GM23338 (cell line): ENCODE data around the gene TFB1M. TPM values are rescaled to one million over a fixed set of nuclear protein-coding genes. Genes with fewer than 3 reads are reported as not detected.

Experiments
- ATAC-seq: fragments of 200-7000 bp; cut with Tn5 transposase; 3 replicates; pipeline ENCODE4 v1.9.1; 2020
- DNase-seq: peaks from one replicate; pipeline ENCODE4 v3.0.0-alpha.2; 2015; ENCODE audit warnings: low spot score
- H2AFZ ChIP-seq: fragments of 200-600 bp; sonication (generic); 2 replicates; pipeline ENCODE4 v1.8.0; 2016; ENCODE audit warnings: antibody characterized with exemption, mild to moderate bottlenecking, moderate library complexity
- H3F3A ChIP-seq: fragments of 200-600 bp; sonication (generic); replicated peaks from 2 replicates; pipeline ENCODE4 v1.8.0; 2017; ENCODE audit warnings: antibody characterized with exemption, mixed run types, low read depth
- H3K27ac ChIP-seq: fragments of 200-600 bp; sonication (generic); 2 replicates; pipeline ENCODE4 v1.6.1; 2016; ENCODE audit warnings: low read depth
- H3K27me3 ChIP-seq: fragments of 200-600 bp; sonication (generic); 2 replicates; pipeline ENCODE4 v1.8.0; 2016; ENCODE audit warnings: mild to moderate bottlenecking, mixed run types, moderate library complexity; ENCODE audit not compliant: insufficient read depth
- H3K36me3 ChIP-seq: fragments of 200-600 bp; sonication (generic); 2 replicates; pipeline ENCODE4 v1.8.0; 2016; ENCODE audit warnings: mild to moderate bottlenecking; ENCODE audit not compliant: insufficient read depth
- H3K4me1 ChIP-seq: fragments of 200-600 bp; sonication (generic); 2 replicates; pipeline ENCODE4 v1.8.0; 2016; ENCODE audit warnings: mild to moderate bottlenecking, moderate library complexity; ENCODE audit not compliant: insufficient read depth
- H3K4me2 ChIP-seq: fragments of 200-600 bp; sonication (generic); 2 replicates; pipeline ENCODE4 v1.7.1; 2017; ENCODE audit warnings: mixed run types
- H3K4me3 ChIP-seq: fragments of 200-600 bp; sonication (generic); 2 replicates; pipeline ENCODE4 v1.6.1; 2016; ENCODE audit warnings: mixed run types
- H3K79me2 ChIP-seq: fragments of 200-600 bp; sonication (generic); replicated peaks from 2 replicates; pipeline ENCODE4 v1.8.0; 2017; ENCODE audit warnings: mild to moderate bottlenecking; ENCODE audit not compliant: insufficient read depth
- H3K9me2 ChIP-seq: fragments of 200-600 bp; sonication (generic); 2 replicates; pipeline ENCODE4 v1.8.0; 2017; ENCODE audit not compliant: insufficient read depth
- H4K20me1 ChIP-seq: fragments of 200-600 bp; sonication (generic); replicated peaks from 2 replicates; pipeline ENCODE4 v1.8.0; 2017; ENCODE audit warnings: mild to moderate bottlenecking; ENCODE audit not compliant: insufficient read depth
- H3K27ac Mint-ChIP-seq: 2 replicates; pipeline ENCODE4 v1.8.0; 2020; ENCODE audit warnings: inconsistent platforms, mild to moderate bottlenecking, moderate library complexity, mixed read lengths
- H3K27me3 Mint-ChIP-seq: 3 replicates; pipeline ENCODE4 v1.8.0; 2022; ENCODE audit warnings: low read depth, mild to moderate bottlenecking, moderate library complexity, mixed read lengths, inconsistent platforms; ENCODE audit not compliant: insufficient read depth, poor library complexity
- H3K36me3 Mint-ChIP-seq: 3 replicates; pipeline ENCODE4 v1.8.0; 2021; ENCODE audit warnings: low read depth, mild to moderate bottlenecking, inconsistent platforms, moderate library complexity, mixed read lengths
- H3K4me1 Mint-ChIP-seq: 3 replicates; pipeline ENCODE4 v1.8.0; 2020; ENCODE audit warnings: mild to moderate bottlenecking, inconsistent platforms, mixed read lengths
- H3K4me3 Mint-ChIP-seq: 3 replicates; pipeline ENCODE4 v1.8.0; 2021; ENCODE audit warnings: moderate library complexity, mild to moderate bottlenecking, inconsistent platforms, mixed read lengths
- H3K9me3 Mint-ChIP-seq: 3 replicates; pipeline ENCODE4 v1.8.0; 2020; ENCODE audit warnings: moderate library complexity, mild to moderate bottlenecking, inconsistent platforms, mixed read lengths
- CTCF ChIP-seq, 2 experiments: fragments of 200-600 bp in 1 of 2; sonication (generic) in 1 of 2; conservative IDR thresholded peaks; 2 replicates each; pipeline versions ENCODE4 v1.5.1 to v1.6.1; 2016 to 2017; ENCODE audit warnings: antibody characterized with exemption in 2 of 2, low read depth in 2 of 2, mild to moderate bottlenecking in 2 of 2, moderate library complexity in 1 of 2
- EZH2phosphoT487 ChIP-seq: fragments of 200-600 bp; sonication (generic); IDR thresholded peaks from one replicate; pipeline ENCODE4 v1.8.1; 2018; ENCODE audit warnings: antibody characterized with exemption; ENCODE audit not compliant: unreplicated experiment
- POLR2AphosphoS5 ChIP-seq: IDR thresholded peaks from 2 replicates; pipeline ENCODE4 v1.6.1; 2016; ENCODE audit warnings: antibody characterized with exemption, low read depth
- ZNF331 ChIP-seq: fragments of 250-450 bp; sonication (Bioruptor Pico); IDR thresholded peaks from 2 replicates; pipeline ENCODE4 v1.5.0; 2020; ENCODE audit warnings: low read depth, mild to moderate bottlenecking, moderate library complexity
- ZNF462 ChIP-seq: fragments of 250-450 bp; sonication (Bioruptor Pico); IDR thresholded peaks from 2 replicates; pipeline ENCODE4 v1.5.0; 2020; ENCODE audit warnings: mild to moderate bottlenecking, moderate library complexity
- polyA plus RNA-seq: library from polyadenylated mRNA; unstranded; fragments of >200 nt; fragmentation: Nextera tagmentation; extraction: Ambion mirVana; gene quantifications from 2 replicates; pipeline ENCODE4 v1.2.1, GENCODE V29; 2016
- total RNA-seq: library from RNA; depleted of rRNA; stranded (reverse); fragments of >200 nt; shearing (Covaris generic); gene quantifications from 2 replicates; pipeline ENCODE4 v1.2.3, GENCODE V29; 2014

TFB1M gene
- total and polyA plus RNA-seq, 2 experiments from 2014 or later, result 51.1 to 66.9 TPM

- no peak for TF ChIP-seq CTCF (conservative IDR thresholded peaks at IDR 0.05; ENCODE audit: low read depth in 2 of 2)
These were observed 2.7 kb downstream of the TFB1M start (continued) for GRCh38 chr6:155311583-155311982.

- no peak for DNase-seq
- H3K27ac Mint-ChIP-seq, result no peak overlapping the region
- H3K27ac ChIP-seq, result no peak overlapping the region
- H2AFZ ChIP-seq, result no peak overlapping the region
- no peaks in the 10 kb centered on the region; the same call in 1 of the 2 replicates for H3K4me1 ChIP-seq
- H4K20me1 ChIP-seq, result 0 out of 2 replicates have a peak, but pooled peaks cover 7% of the 10 kb centered on the region
- no peak overlapping the region for H3K4me3 Mint-ChIP-seq
- no peak overlapping the region for H3K4me3 ChIP-seq
- no peaks in the 10 kb centered on the region for H3K9me3 Mint-ChIP-seq
- H3K27me3 ChIP-seq, result no peaks in the 10 kb centered on the region
- ATAC-seq, result no peak
- peaks cover 43% of the 10 kb centered on the region for H3K36me3 Mint-ChIP-seq
- H3K79me2 ChIP-seq, result peaks cover 30% of the 10 kb centered on the region
- TF ChIP-seq EZH2phosphoT487, result no peak
- H3K27me3 Mint-ChIP-seq, result peaks cover 7% of the 10 kb centered on the region
- no peaks in the 10 kb centered on the region for H3F3A ChIP-seq
- H3K9me2 ChIP-seq, result no peaks in the 10 kb centered on the region
- H3K4me1 Mint-ChIP-seq, result peaks cover 5% of the 10 kb centered on the region; the same call in 1 of the 3 replicates
- peaks cover 25% of the 10 kb centered on the region; the same call in 1 of the 2 replicates for H3K36me3 ChIP-seq
- H3K4me2 ChIP-seq, result no peak overlapping the region
These were observed 3.2 kb downstream of the TFB1M start for GRCh38 chr6:155311086-155311485.

- Histone ChIP-seq H3K9me2 (no peaks in the 10 kb centered on the region), H3K27ac (no peak overlapping the region), H3K79me2 (peaks cover 35% of the 10 kb centered on the region), H3K27me3 (no peaks in the 10 kb centered on the region), H3K4me1 (no peaks in the 10 kb centered on the region; the same call in 1 of the 2 replicates), H3K4me2 (no peak overlapping the region), H3K4me3 (no peak overlapping the region), H3K36me3 (peaks cover 25% of the 10 kb centered on the region; the same call in 1 of the 2 replicates), H2AFZ (no peak overlapping the region), H4K20me1 (0 out of 2 replicates have a peak, but pooled peaks cover 7% of the 10 kb centered on the region), H3F3A (no peaks in the 10 kb centered on the region)
- no peak overlapping the region for H3K27ac Mint-ChIP-seq
- peaks cover 7% of the 10 kb centered on the region for H3K27me3 Mint-ChIP-seq
- ATAC-seq (no peak), DNase-seq (no peak)
- H3K36me3 Mint-ChIP-seq, result peaks cover 43% of the 10 kb centered on the region
- no peak overlapping the region for H3K4me3 Mint-ChIP-seq
- TF ChIP-seq ZNF462 (no peak), POLR2AphosphoS5 (no peak), ZNF331 (CRISPR knock-in tag) (no peak)
- peaks cover 5% of the 10 kb centered on the region; the same call in 1 of the 3 replicates for H3K4me1 Mint-ChIP-seq
- H3K9me3 Mint-ChIP-seq, result no peaks in the 10 kb centered on the region
These were observed 3.7 kb downstream of the TFB1M start for GRCh38 chr6:155310596-155310995.
